ENCODE data around the gene RALGPS2.

RALGPS2 gene

GRCh38 chr1:178959543-178960460, 234.8 kb downstream of the RALGPS2 start:
- Histone ChIP-seq H3K4me3 (ENCODE audit: low read length) (no peak overlapping the region), H3K27ac (ENCODE audit: low read length) (no peak overlapping the region), H3K4me1 (ENCODE audit: control insufficient read depth, insufficient read depth, low read length) (no peaks in the 10 kb centered on the region), H3K9me3 (ENCODE audit: control insufficient read depth, insufficient read depth, low read length) (no peaks in the 10 kb centered on the region), H3K36me3 (ENCODE audit: control insufficient read depth, insufficient read depth, low read length) (no peaks in the 10 kb centered on the region), H3K27me3 (ENCODE audit: control insufficient read depth, insufficient read depth, low read length) (no peaks in the 10 kb centered on the region)
- no peak for DNase-seq (ENCODE audit: low read depth, low spot score)
- no CpG with 5 or more reads among the region's 17 CpGs for WGBS (ENCODE audit: insufficient coverage, insufficient read length)

DNA sequence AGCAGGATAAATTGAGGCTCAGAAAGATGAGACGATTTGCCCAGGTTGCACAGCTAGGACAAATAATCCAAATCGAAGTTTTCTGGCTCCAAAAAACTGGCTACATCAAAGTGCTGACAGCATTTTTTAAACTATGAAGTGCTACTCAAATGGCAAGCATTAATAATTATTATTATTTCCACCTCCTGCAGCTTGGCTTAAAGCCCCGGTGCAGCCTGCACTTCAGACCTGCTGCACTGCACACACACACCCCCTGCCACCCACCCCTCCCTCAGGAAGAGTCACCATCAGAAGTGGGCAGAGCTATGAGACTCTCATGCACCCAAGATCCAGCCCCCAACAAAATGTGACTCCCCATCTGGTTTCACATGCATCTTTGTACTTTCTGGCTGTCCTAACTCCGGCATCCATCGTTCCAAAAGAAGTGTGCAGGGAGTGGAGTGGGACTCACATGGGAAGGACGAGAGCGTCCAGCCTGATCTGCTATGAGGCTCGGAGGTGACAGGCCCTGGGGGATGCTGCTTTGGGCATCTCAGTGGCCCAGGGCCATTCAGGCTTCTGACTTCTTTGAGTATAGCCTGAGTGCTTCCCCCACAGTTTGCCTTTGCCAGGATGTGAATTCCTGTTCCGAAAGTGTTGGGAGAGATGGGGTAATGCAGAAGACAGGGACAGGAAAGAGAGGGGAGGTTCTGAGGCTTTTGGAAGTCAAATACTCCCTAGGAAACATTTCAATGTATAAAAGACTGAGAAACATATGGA, 235.6 kb downstream of the RALGPS2 start:
- no peaks in the 10 kb centered on the region for H3K27me3 ChIP-seq (ENCODE audit: control insufficient read depth, insufficient read depth, low read length)
- no peak overlapping the region for H3K27ac ChIP-seq (ENCODE audit: low read length)
- H3K4me3 ChIP-seq (ENCODE audit: low read length) = no peak overlapping the region
- WGBS (ENCODE audit: insufficient coverage, insufficient read length) = no CpG with 5 or more reads among the region's 9 CpGs
- no peak for DNase-seq (ENCODE audit: low read depth, low spot score)
- no peaks in the 10 kb centered on the region for H3K36me3 ChIP-seq (ENCODE audit: control insufficient read depth, insufficient read depth, low read length)
- H3K4me1 ChIP-seq (ENCODE audit: control insufficient read depth, insufficient read depth, low read length) = no peaks in the 10 kb centered on the region
- no peaks in the 10 kb centered on the region; the same call in 1 of the 2 replicates for H3K9me3 ChIP-seq (ENCODE audit: control insufficient read depth, insufficient read depth, low read length)

DNA sequence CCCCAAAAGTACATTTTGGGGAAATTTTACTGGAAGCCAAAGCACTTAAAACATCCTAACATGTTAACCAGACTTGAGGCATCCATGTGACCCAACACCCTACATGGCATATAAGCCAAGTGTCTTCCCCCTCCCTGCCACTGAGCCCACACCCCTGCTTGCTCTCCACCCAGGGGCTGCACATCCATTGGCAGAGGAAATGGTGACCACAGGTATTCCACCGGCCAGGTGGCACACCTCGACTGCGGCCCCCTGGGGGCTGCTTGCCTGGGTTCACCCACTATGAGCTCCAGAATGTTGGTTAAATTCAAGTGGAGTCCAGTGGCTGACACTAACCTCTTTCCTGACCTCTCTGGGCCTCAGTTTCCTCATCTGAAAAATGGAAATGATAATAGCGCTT, 236.3 kb downstream of the RALGPS2 start:
- no peak overlapping the region for H3K4me3 ChIP-seq (ENCODE audit: low read length)

DNA sequence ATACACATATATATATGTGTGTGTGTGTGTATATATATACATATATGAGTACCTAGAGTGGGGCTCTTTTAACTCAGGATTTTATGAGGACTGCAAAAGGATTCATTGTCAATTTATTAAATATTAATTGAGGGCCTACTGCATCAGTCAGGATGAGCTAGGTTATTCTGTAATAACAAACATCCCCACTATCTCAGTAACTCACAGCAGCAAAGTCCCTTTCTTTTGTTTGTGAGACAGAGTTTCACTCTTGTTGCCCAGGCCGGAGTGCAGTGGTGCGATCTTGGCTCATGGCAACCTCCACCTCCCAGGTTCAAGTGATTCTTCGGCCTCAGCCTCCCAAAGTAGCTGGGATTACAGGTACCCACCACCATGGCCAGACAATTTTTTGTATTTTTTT, 236.8 kb downstream of the RALGPS2 start:
- Histone ChIP-seq H3K4me1 (ENCODE audit: control insufficient read depth, insufficient read depth, low read length) (no peaks in the 10 kb centered on the region), H3K9me3 (ENCODE audit: control insufficient read depth, insufficient read depth, low read length) (no peaks in the 10 kb centered on the region; the same call in 1 of the 2 replicates), H3K27me3 (ENCODE audit: control insufficient read depth, insufficient read depth, low read length) (no peaks in the 10 kb centered on the region), H3K36me3 (ENCODE audit: control insufficient read depth, insufficient read depth, low read length) (no peaks in the 10 kb centered on the region), H3K27ac (ENCODE audit: low read length) (no peak overlapping the region), H3K4me3 (ENCODE audit: low read length) (no peak overlapping the region)
- no CpG with 5 or more reads among the region's 3 CpGs for WGBS (ENCODE audit: insufficient coverage, insufficient read length)
- no peak for DNase-seq (ENCODE audit: low read depth, low spot score)

More for the DNA sequence above, 236.3 kb downstream of the RALGPS2 start:
- H3K9me3 ChIP-seq (ENCODE audit: control insufficient read depth, insufficient read depth, low read length) = no peaks in the 10 kb centered on the region; the same call in 1 of the 2 replicates
- no peak for DNase-seq (ENCODE audit: low read depth, low spot score)
- H3K4me1 ChIP-seq (ENCODE audit: control insufficient read depth, insufficient read depth, low read length) = no peaks in the 10 kb centered on the region
- H3K27ac ChIP-seq (ENCODE audit: low read length) = no peak overlapping the region
- H3K36me3 ChIP-seq (ENCODE audit: control insufficient read depth, insufficient read depth, low read length) = no peaks in the 10 kb centered on the region
- H3K27me3 ChIP-seq (ENCODE audit: control insufficient read depth, insufficient read depth, low read length) = no peaks in the 10 kb centered on the region
- WGBS (ENCODE audit: insufficient coverage, insufficient read length) = no CpG with 5 or more reads among the region's 4 CpGs

DNA sequence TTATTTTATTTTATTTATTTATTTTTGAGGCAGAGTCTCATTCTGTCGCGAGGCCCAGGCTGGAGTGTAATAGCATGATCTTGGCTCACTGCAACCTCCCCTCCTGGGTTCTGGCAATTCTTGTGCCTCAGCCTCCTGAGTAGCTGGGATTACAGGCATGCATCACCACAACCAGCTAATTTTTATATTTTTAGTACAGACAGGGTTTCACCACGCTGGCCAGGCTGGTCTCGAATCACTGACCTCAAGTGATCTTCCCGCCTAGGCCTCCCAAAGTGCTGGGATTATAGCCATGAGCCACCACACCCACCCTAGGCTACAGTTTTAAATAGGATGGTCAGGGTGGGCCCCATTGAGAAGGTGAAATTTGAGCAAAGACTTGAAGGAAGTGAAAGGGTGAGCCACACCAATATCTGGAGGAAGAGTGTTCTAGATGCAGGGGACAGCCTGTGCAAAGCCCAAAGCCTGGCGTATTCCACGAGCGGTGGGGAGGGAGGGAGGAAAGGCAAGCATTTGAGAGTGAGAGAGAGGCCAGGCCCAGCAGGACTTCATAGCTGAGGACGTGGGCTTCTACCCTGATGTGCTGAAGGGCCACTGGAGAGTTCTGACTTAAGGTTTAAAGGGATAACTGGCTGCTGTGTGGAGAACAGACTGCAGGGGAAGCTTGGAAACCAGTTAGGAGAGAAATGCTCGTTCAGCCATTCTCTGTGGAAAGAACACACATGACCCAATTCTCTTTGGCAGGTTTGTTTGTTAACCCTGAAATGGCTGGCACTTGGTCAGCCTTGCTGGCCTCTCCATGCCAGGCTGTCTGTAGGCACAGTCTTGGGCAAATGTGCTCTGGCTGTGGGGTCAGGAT, 238.0 kb downstream of the RALGPS2 start:
- no peak overlapping the region for H3K27ac ChIP-seq (ENCODE audit: low read length)
- DNase-seq (ENCODE audit: low read depth, low spot score) = no peak
- H3K27me3 ChIP-seq (ENCODE audit: control insufficient read depth, insufficient read depth, low read length) = no peaks in the 10 kb centered on the region
- H3K9me3 ChIP-seq (ENCODE audit: control insufficient read depth, insufficient read depth, low read length) = no peaks in the 10 kb centered on the region; the same call in 1 of the 2 replicates
- H3K4me3 ChIP-seq (ENCODE audit: low read length) = no peak overlapping the region
- WGBS (ENCODE audit: insufficient coverage, insufficient read length) = no CpG with 5 or more reads among the region's 10 CpGs
- H3K4me1 ChIP-seq (ENCODE audit: control insufficient read depth, insufficient read depth, low read length) = no peaks in the 10 kb centered on the region
- H3K36me3 ChIP-seq (ENCODE audit: control insufficient read depth, insufficient read depth, low read length) = no peaks in the 10 kb centered on the region

DNA sequence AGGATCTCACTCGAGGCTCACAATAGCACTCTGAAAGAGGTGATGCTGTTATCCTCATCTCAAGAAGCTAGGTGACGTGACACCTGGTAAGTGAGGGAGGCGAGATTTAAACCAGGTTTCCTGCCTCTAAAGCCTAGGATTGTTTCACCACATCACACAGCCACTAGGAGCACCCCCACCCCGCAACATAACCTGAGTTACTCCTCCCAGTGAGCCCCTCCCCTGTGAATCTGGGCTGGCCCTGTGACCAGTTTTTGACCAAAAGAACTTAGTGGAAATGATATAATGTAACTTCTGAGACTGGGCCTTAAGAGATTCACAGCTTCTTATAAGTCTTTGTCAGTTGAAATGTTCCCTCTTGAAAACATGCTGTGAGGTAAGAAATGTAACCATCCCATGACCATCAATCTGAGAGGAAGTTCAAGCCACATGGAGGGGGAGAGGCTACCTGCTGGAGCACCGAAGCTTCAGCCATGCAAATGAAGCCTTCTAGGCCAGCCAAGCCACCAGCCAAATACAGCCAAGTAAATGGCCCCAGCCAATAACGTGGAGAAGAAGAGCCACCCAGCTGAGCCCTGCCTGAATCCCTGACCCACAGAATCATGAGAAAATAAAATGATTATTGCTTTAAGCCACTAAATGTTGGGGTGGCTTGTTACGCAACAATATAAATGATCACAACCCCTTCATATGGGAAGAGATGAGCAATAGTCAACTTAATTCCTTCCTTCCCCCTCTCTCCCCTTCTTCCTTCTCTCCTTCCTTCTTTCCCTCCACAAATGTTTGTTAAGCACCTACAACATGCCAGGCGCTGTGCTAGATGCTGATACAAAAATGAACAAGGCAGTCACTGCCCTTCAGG, 239.7 kb downstream of the RALGPS2 start:
- Histone ChIP-seq H3K36me3 (ENCODE audit: control insufficient read depth, insufficient read depth, low read length) (no peaks in the 10 kb centered on the region), H3K4me1 (ENCODE audit: control insufficient read depth, insufficient read depth, low read length) (no peaks in the 10 kb centered on the region), H3K9me3 (ENCODE audit: control insufficient read depth, insufficient read depth, low read length) (no peaks in the 10 kb centered on the region; the same call in 1 of the 2 replicates), H3K27ac (ENCODE audit: low read length) (no peak overlapping the region), H3K4me3 (ENCODE audit: low read length) (no peak overlapping the region), H3K27me3 (ENCODE audit: control insufficient read depth, insufficient read depth, low read length) (no peaks in the 10 kb centered on the region)
- no CpG with 5 or more reads among the region's 8 CpGs for WGBS (ENCODE audit: insufficient coverage, insufficient read length)
- no peak for DNase-seq (ENCODE audit: low read depth, low spot score)

DNA sequence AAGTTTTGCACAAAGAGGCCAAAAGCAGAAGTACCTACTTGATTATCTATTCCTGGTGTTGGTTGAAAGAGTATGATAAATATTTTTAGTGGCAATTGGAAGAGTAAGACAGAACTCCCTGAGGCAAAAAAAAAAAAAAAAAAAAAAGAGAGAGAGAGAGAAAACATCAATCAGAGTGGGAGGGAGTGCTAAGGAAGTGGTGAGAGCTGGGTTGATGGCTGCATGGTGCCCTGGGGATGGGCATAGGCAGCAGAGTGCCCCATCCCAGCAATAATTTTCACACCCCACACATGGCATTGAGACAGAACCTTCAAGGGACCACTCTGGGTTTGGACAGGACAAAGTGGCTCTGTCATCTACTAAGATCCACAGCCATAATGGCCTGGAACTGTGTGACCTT, 241.3 kb downstream of the RALGPS2 start:
- no peak for DNase-seq (ENCODE audit: low read depth, low spot score)
- Histone ChIP-seq H3K9me3 (ENCODE audit: control insufficient read depth, insufficient read depth, low read length) (no peaks in the 10 kb centered on the region; the same call in 1 of the 2 replicates), H3K27me3 (ENCODE audit: control insufficient read depth, insufficient read depth, low read length) (no peaks in the 10 kb centered on the region), H3K4me3 (ENCODE audit: low read length) (no peak overlapping the region), H3K27ac (ENCODE audit: low read length) (no peak overlapping the region), H3K4me1 (ENCODE audit: control insufficient read depth, insufficient read depth, low read length) (no peaks in the 10 kb centered on the region), H3K36me3 (ENCODE audit: control insufficient read depth, insufficient read depth, low read length) (no peaks in the 10 kb centered on the region)

GRCh38 chr1:178969226-178969987, 244.4 kb downstream of the RALGPS2 start:
- no peak for DNase-seq (ENCODE audit: low read depth, low spot score)
- no peaks in the 10 kb centered on the region for H3K36me3 ChIP-seq (ENCODE audit: control insufficient read depth, insufficient read depth, low read length)
- H3K9me3 ChIP-seq (ENCODE audit: control insufficient read depth, insufficient read depth, low read length) = no peaks in the 10 kb centered on the region; the same call in 1 of the 2 replicates
- WGBS (ENCODE audit: insufficient coverage, insufficient read length) = no CpG with 5 or more reads among the region's 9 CpGs
- no peaks in the 10 kb centered on the region for H3K27me3 ChIP-seq (ENCODE audit: control insufficient read depth, insufficient read depth, low read length)
- H3K4me1 ChIP-seq (ENCODE audit: control insufficient read depth, insufficient read depth, low read length) = no peaks in the 10 kb centered on the region
- no peak overlapping the region for H3K27ac ChIP-seq (ENCODE audit: low read length)
- H3K4me3 ChIP-seq (ENCODE audit: low read length) = no peak overlapping the region

DNA sequence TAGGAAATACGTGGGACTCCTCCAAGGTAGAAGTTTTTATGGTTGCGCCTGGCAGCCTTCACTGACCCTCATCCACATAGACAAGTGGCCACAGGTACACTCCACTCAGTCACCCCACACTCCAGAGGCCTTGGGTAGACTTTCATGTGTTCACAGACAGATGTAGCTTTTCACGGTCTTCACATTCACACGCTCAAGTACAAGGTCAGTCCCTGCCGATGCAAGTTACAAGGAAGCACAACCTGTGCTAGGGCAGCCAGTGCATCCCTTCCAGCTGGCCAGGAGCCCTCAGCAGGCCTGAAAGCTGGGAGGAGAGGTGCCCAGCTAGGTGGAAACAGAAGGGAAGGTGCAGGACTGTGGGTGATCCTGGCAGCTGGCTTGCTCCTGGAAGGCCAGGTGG, 245.1 kb downstream of the RALGPS2 start:
- Histone ChIP-seq H3K27ac (ENCODE audit: low read length) (no peak overlapping the region), H3K9me3 (ENCODE audit: control insufficient read depth, insufficient read depth, low read length) (no peaks in the 10 kb centered on the region; the same call in none of the 2 replicates), H3K27me3 (ENCODE audit: control insufficient read depth, insufficient read depth, low read length) (no peaks in the 10 kb centered on the region), H3K36me3 (ENCODE audit: control insufficient read depth, insufficient read depth, low read length) (no peaks in the 10 kb centered on the region), H3K4me3 (ENCODE audit: low read length) (no peak overlapping the region), H3K4me1 (ENCODE audit: control insufficient read depth, insufficient read depth, low read length) (no peaks in the 10 kb centered on the region)
- DNase-seq (ENCODE audit: low read depth, low spot score) = no peak
- WGBS (ENCODE audit: insufficient coverage, insufficient read length) = no CpG with 5 or more reads among the region's 5 CpGs

Data from iPS DF 6.9 (cell line).